GM21526 (cell line): ENCODE data around the gene TM4SF4.

Experiments used
- ATAC-seq: cut with Tn5 transposase; IDR thresholded peaks from one replicate; pipeline ENCODE4 v1.9.1; 2021; ENCODE audit warnings: moderate library complexity; ENCODE audit not compliant: unreplicated experiment, low FRiP score

Gene TM4SF4

GRCh38 chr3:149454746-149455145, 19.8 kb upstream of the TM4SF4 start:
- no peak for ATAC-seq

GRCh38 chr3:149455366-149455765, 19.1 kb upstream of the TM4SF4 start:
- ATAC-seq = no peak

GRCh38 chr3:149455989-149456388, 18.5 kb upstream of the TM4SF4 start:
- ATAC-seq = no peak

- ATAC-seq = no peak
Observed at GRCh38 chr3:149459491-149460059, 14.9 kb upstream of the TM4SF4 start.

GRCh38 chr3:149460117-149460516, 14.4 kb upstream of the TM4SF4 start:
- ATAC-seq = no peak

- ATAC-seq = no peak
Observed at GRCh38 chr3:149462051-149462450, 12.4 kb upstream of the TM4SF4 start.

- no peak for ATAC-seq
Observed at GRCh38 chr3:149462581-149463011, 11.9 kb upstream of the TM4SF4 start.

- no peak for ATAC-seq
Observed at GRCh38 chr3:149463921-149464320, 10.6 kb upstream of the TM4SF4 start.

GRCh38 chr3:149464542-149465328, 9.8 kb upstream of the TM4SF4 start:
- no peak for ATAC-seq

- no peak for ATAC-seq
Observed at GRCh38 chr3:149465351-149465883, 9.1 kb upstream of the TM4SF4 start.

GRCh38 chr3:149466192-149466591, 8.3 kb upstream of the TM4SF4 start:
- no peak for ATAC-seq

- ATAC-seq = peak; percentile 94
Observed at GRCh38 chr3:149468504-149469212, 5.8 kb upstream of the TM4SF4 start.

GRCh38 chr3:149470381-149470780, 4.1 kb upstream of the TM4SF4 start:
- no peak for ATAC-seq

- ATAC-seq = no peak
Observed at GRCh38 chr3:149472030-149472797, 2.3 kb upstream of the TM4SF4 start.

GRCh38 chr3:149473357-149474249, 894 bp upstream of the TM4SF4 start:
- ATAC-seq = no peak

GRCh38 chr3:149475451-149476060, 1.1 kb downstream of the TM4SF4 start:
- no peak for ATAC-seq

- ATAC-seq = no peak
Observed at GRCh38 chr3:149476225-149476624, 1.7 kb downstream of the TM4SF4 start.

GRCh38 chr3:149479621-149480325, 5.3 kb downstream of the TM4SF4 start:
- no peak for ATAC-seq
